HEK293 (cell line): ENCODE results near the gene SPOCK1.

Experiments used
- HOXA7 ChIP-seq: sonication (generic); formaldehyde crosslinking; IDR thresholded peaks from 2 replicates; pipeline ENCODE4 v1.8.1; 2022; ENCODE audit warnings: missing genetic modification reagents, borderline replicate concordance
- MEIS1 ChIP-seq: sonication (generic); formaldehyde crosslinking; IDR thresholded peaks from 2 replicates; pipeline ENCODE4 v1.8.1; 2022; ENCODE audit warnings: missing genetic modification reagents, mild to moderate bottlenecking, borderline replicate concordance
- ZNF157 ChIP-seq: fragments of 450-650 bp; formaldehyde crosslinking; IDR thresholded peaks from 2 replicates; pipeline ENCODE4 v1.5.1; 2016; ENCODE audit warnings: missing biosample characterization, missing genetic modification characterization
- ZNF214 ChIP-seq: fragments of 450-650 bp; formaldehyde crosslinking; IDR thresholded peaks from 2 replicates; pipeline ENCODE4 v1.5.1; 2017; ENCODE audit warnings: missing biosample characterization, mild to moderate bottlenecking, missing genetic modification characterization, borderline replicate concordance
- ZNF335 ChIP-seq: fragments of 450-650 bp; formaldehyde crosslinking; conservative IDR thresholded peaks from 2 replicates; pipeline ENCODE4 v1.5.1; 2016; ENCODE audit warnings: missing biosample characterization, missing genetic modification characterization
- ZNF449 ChIP-seq: fragments of 450-650 bp; formaldehyde crosslinking; IDR thresholded peaks from 2 replicates; pipeline ENCODE4 v1.5.1; 2017; ENCODE audit warnings: missing biosample characterization, mild to moderate bottlenecking, missing genetic modification characterization, moderate library complexity
- ZNF76 ChIP-seq: fragments of 450-650 bp; formaldehyde crosslinking; IDR thresholded peaks from 2 replicates; pipeline ENCODE4; 2016; ENCODE audit warnings: low read depth, missing biosample characterization, missing genetic modification characterization, borderline replicate concordance
- ZNF777 ChIP-seq: fragments of 450-650 bp; formaldehyde crosslinking; IDR thresholded peaks from 2 replicates; pipeline ENCODE4 v1.5.1; 2017; ENCODE audit warnings: missing biosample characterization, missing genetic modification characterization, borderline replicate concordance
- ZSCAN16 ChIP-seq: fragments of 450-650 bp; formaldehyde crosslinking; IDR thresholded peaks from 2 replicates; pipeline ENCODE4 v1.5.1; 2016; ENCODE audit warnings: missing biosample characterization, missing genetic modification characterization
- TF ChIP-seq, protein P1 (sequence below): fragments of 450-650 bp; formaldehyde crosslinking; IDR thresholded peaks from 2 replicates; pipeline ENCODE4 v1.5.1; 2016; ENCODE audit warnings: missing biosample characterization, missing genetic modification characterization
- TF ChIP-seq, protein P2 (sequence below): fragments of 450-650 bp; formaldehyde crosslinking; IDR thresholded peaks from 2 replicates; pipeline ENCODE4 v1.5.1; 2016; ENCODE audit warnings: missing biosample characterization, missing genetic modification characterization, low read depth

DNA sequence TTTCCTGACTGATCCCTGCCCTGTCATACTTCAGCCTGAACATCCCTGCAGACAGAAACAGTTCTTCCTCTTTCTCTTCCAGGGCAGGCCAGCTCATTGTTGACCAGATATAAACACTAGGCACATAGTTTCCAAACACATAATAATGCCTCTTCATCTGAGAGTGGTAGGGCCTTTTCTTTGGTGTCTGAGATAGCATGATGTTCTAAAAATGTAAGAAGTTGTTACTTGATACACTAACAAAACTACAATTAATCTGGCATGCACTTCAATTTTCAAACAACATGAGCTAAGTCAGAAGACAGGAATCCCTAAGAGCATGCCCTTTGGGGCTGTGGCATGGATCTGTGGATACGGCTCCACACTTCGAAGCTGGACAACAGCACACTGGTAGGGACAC, 246.6 kb downstream of the SPOCK1 start:
- TF ChIP-seq, protein P1, sequence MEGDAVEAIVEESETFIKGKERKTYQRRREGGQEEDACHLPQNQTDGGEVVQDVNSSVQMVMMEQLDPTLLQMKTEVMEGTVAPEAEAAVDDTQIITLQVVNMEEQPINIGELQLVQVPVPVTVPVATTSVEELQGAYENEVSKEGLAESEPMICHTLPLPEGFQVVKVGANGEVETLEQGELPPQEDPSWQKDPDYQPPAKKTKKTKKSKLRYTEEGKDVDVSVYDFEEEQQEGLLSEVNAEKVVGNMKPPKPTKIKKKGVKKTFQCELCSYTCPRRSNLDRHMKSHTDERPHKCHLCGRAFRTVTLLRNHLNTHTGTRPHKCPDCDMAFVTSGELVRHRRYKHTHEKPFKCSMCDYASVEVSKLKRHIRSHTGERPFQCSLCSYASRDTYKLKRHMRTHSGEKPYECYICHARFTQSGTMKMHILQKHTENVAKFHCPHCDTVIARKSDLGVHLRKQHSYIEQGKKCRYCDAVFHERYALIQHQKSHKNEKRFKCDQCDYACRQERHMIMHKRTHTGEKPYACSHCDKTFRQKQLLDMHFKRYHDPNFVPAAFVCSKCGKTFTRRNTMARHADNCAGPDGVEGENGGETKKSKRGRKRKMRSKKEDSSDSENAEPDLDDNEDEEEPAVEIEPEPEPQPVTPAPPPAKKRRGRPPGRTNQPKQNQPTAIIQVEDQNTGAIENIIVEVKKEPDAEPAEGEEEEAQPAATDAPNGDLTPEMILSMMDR (tag by site-specific recombination) = no peak
- TF ChIP-seq ZNF335 (tag by site-specific recombination) = no peak
- no peak for TF ChIP-seq ZNF76 (tag by site-specific recombination)
- TF ChIP-seq ZNF449 (tag by site-specific recombination) = no peak
- TF ChIP-seq ZNF214 (tag by site-specific recombination) = no peak
- no peak for TF ChIP-seq ZSCAN16 (tag by site-specific recombination)
- TF ChIP-seq MEIS1 = no peak
- TF ChIP-seq ZNF157 (tag by site-specific recombination) = no peak
- TF ChIP-seq HOXA7 (CRISPR knock-in tag) = no peak
- no peak for TF ChIP-seq ZNF777 (tag by site-specific recombination)
- TF ChIP-seq, protein P2, sequence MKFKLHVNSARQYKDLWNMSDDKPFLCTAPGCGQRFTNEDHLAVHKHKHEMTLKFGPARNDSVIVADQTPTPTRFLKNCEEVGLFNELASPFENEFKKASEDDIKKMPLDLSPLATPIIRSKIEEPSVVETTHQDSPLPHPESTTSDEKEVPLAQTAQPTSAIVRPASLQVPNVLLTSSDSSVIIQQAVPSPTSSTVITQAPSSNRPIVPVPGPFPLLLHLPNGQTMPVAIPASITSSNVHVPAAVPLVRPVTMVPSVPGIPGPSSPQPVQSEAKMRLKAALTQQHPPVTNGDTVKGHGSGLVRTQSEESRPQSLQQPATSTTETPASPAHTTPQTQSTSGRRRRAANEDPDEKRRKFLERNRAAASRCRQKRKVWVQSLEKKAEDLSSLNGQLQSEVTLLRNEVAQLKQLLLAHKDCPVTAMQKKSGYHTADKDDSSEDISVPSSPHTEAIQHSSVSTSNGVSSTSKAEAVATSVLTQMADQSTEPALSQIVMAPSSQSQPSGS = no peak
